Gastrocnemius medialis (tissue), 4 donors: ENCODE results near the gene MEOX1.

Experiments used
- CTCF ChIP-seq, 5 experiments: fragments of 450-650 bp in 3 of 5; fragments of 200-600 bp in 2 of 5; sonication (generic) in 2 of 5; IDR thresholded peaks in 4 of 5; conservative IDR thresholded peaks in 1 of 5; 1 replicate in 4 of 5; 2 replicates in 1 of 5; pipeline ENCODE4 v1.5.1; 2016 to 2019; ENCODE audit warnings: antibody characterized with exemption in 5 of 5, mild to moderate bottlenecking in 3 of 5, moderate library complexity in 3 of 5
- POLR2A ChIP-seq, 2 donors: fragments of 450-650 bp; IDR thresholded peaks; one replicate each; pipeline ENCODE4 v1.6.1; 2017; ENCODE audit warnings: antibody characterized with exemption in 2 of 2, mild to moderate bottlenecking in 2 of 2, moderate library complexity in 2 of 2

- no peak for TF ChIP-seq CTCF (IDR thresholded peaks at IDR 0.05 in 4 of 5, conservative IDR thresholded peaks at IDR 0.05 in 1 of 5)
- TF ChIP-seq POLR2A (IDR thresholded peaks at IDR 0.05), result no peak
These were observed 1.7 kb downstream of the MEOX1 start for GRCh38 chr17:43659823-43660617.
